G401.6 (cell line): Measurements from ENCODE around the gene CHAC2.
"Not testable (repeated sequence)": the region's sequence is repeated elsewhere in the genome, so short reads cannot be mapped to it uniquely, and the experiment has no call there.

Source experiments
- FAIRE-seq: peaks from 2 replicates; lab custom pipeline; 2012; peaks lifted over from hg19 to GRCh38; lab: Jason Lieb, UNC

The CHAC2 gene

GRCh38 chr2:53778536-53779162 is 11.0 kb downstream of the CHAC2 start:
- no peak for FAIRE-seq

GRCh38 chr2:53780056-53780455 is 12.5 kb downstream of the CHAC2 start:
- no peak for FAIRE-seq

- no peak for FAIRE-seq
These were observed 15.1 kb downstream of the CHAC2 start for GRCh38 chr2:53782676-53783075.

- no peak for FAIRE-seq
These were observed 16.8 kb downstream of the CHAC2 start for GRCh38 chr2:53784436-53784835.

- FAIRE-seq: no peak
These were observed 17.8 kb downstream of the CHAC2 start for GRCh38 chr2:53785366-53785765.

- no peak for FAIRE-seq
These were observed 18.7 kb downstream of the CHAC2 start for GRCh38 chr2:53786352-53786704.

DNA sequence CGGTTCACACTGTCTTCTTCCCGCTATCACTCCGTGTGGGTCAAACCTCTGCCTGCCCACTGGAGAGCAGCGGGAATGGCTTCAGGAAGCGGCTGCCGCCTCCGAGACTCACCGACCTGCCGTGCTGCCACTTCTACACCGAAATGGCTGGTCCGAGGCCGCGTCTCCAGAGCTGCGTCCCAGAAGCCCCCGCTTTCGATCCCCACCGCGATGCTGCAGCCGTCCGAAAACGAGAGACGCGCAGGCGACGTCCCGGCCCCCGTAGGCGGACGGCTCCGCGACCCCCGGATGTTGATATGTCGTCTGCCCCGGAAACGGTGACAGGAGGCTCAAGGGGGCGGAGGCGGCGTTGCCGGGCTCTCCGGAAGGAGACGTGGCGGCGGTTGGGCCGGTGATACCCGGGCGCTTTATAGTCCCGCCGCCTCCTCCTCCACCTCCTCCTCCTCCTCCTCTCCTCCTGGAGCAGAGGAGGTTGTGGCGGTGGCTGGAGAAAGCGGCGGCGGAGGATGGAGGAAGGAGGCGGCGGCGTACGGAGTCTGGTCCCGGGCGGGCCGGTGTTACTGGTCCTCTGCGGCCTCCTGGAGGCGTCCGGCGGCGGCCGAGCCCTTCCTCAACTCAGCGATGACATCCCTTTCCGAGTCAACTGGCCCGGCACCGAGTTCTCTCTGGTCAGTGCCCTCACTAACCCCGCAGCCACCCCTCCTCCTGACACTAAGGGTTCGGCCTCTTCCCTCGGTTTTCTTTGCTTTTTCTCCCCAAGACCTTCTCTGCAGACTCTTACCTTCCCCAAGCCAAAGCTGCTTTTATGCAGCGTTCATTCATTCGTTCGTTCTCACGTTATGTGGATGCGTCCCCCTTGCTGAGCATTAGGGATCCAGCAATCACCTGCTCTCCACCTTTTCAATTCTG is 19.4 kb downstream of the CHAC2 start, which contains the start of the genes ASB3 and ERLEC1:
Gene ASB3 (minus strand): TSS at position 249 of the 909 bp plus-strand sequence. CDS start 21,381 bp downstream, outside the sequence.
Gene ERLEC1 (plus strand): TSS at position 340 of the 909 bp plus-strand sequence. CDS start 167 bp downstream, at position 507.
- no peak for FAIRE-seq

GRCh38 chr2:53787614-53788289 is 20.1 kb downstream of the CHAC2 start:
- no peak for FAIRE-seq

DNA sequence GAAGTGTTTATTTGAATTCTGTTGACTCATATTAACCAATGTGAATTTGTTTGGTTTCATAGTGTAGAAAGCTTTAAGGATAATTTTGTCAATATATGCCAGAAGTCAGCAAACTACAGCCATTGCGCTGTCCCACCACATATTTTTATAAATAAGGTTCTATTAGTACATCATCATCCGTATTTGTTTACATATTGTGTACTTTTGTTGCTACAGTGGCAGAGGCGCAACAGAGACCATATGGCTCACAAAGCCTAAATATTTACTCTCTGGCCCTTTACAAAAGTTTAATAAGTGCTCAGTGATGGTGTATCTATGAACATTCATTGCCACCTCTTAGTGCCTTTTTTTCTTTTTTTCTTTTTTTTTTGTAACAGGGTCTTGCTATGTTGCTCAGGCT is 25.7 kb downstream of the CHAC2 start:
- no peak for FAIRE-seq

DNA sequence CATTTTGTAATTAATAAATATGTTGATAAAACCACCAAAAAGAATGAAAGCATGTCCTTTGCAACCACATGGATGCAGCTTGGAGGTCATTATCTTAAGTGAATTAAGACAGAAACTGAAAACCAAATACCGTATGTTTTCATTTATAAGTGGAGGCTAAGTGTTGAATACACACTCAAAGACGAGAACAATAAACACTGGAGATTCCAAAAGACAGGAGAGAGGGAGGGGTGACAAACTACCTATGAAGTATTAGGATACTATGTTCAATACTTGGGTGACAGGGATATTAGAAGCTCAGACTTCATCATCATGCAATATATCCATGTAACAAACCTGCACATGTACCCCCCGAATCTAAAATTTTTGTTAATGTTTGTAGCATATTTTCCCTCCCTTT is 26.2 kb downstream of the CHAC2 start:
- FAIRE-seq: no peak

- FAIRE-seq: no peak
These were observed 33.9 kb downstream of the CHAC2 start for GRCh38 chr2:53801547-53801946.

GRCh38 chr2:53802617-53803151 is 35.1 kb downstream of the CHAC2 start:
- no peak for FAIRE-seq

DNA sequence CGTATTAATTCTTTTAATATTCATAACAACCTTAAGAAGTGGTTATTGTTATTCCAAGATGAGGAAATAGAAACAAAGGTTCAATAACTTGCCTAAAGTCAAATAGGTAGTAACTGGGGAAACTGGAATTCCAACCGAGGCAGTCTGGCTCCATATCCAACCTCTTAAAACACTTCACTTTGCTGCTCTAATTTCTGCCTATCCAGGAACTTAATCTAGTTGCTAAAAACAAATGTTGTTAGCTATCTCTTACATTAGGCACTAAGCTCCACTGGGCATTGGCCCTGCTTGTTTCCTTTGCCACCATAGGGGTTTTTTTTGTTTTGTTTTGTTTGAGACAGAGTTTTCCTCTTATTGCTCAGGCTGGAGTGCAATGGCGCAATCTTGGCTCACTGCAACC is 44.0 kb downstream of the CHAC2 start:
- no peak for FAIRE-seq

DNA sequence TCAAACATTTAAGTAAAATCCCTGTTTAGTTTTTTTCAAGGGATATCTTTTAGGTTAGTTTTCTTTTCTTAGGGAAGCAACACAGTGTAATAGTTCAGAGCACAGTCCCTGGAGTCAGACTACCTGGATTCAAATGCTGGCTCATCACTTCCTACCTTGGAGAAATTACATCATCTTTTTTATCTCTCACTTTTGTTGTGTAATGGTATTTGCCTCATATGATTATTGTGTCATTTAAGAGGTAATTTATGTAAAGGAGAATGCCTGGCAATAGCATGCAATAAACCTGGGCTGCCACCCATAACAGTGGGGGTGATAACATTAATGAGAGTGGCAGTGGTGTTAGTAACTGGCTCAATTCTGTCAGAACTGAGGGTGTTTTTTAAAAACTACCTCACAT is 45.5 kb downstream of the CHAC2 start:
- no peak for FAIRE-seq

- FAIRE-seq: no peak
These were observed 51.3 kb downstream of the CHAC2 start for GRCh38 chr2:53818854-53819435.

- FAIRE-seq: no peak
These were observed 52.0 kb downstream of the CHAC2 start for GRCh38 chr2:53819634-53820033.

- no peak for FAIRE-seq
These were observed 52.4 kb downstream of the CHAC2 start for GRCh38 chr2:53820048-53820447.

DNA sequence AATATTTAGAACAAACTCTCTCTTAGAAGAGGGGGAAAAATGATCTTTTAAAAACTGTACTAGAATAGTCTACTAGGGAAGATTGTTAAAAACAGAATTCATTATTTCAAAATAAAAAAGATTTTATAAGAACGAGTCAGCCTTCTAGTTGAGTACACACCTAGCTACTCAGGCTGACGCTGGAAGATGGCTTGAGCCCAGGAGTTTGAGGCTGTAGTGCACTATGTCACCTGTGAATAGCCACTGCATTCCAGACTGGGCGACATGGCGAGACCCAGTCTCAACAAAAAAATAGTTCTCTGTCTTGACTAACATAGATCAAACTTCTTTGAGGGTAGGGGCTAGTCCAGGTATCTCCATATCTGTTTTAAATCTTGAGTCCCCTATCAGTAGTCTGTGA is 53.1 kb downstream of the CHAC2 start:
- FAIRE-seq: no peak

DNA sequence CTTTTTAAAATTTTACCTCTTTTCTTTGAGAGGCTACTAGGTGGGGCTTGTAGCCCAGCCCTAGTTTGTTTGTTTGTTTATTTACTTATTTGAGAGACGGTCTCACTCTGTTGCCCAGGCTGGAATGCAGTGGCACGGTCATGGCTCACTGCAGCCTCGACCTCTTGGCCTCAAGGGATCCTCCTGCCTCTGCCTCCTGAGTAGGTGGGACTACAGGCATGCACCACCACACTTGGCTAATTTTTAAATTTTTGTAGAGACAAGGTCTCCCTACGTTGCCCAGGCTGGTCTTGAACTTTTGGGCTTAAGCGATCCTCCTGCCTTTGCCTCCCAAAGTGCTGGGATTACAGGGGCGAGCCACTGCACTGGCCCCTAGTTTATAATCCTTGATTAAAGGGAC is 54.2 kb downstream of the CHAC2 start:
- no peak for FAIRE-seq

DNA sequence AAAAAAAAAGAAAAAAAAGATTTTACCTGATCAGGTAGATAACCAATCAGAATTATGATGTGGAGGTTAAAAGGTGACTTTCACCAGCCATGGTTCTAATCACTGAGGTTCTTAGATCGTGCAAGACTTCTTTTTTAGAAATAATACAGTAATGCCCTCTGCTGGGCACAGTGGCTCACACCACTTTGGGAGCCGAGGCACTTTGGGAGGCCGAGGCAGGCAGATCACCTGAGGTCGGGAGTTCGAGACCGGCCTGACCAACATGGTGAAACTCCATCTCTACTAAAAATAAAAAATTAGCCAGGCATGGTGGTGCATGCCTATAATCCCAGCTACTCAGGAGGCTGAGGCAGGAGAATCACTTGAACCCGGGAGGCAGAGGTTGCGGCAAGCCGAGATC is 56.0 kb downstream of the CHAC2 start:
- not testable (repeated sequence) for FAIRE-seq
